ENCODE data around the gene ZFYVE28.

GRCh38 chr4:2362266-2363055 is 56.0 kb downstream of the ZFYVE28 start:
- TF ChIP-seq BHLHE40 (IDR thresholded peaks at IDR 0.05; ENCODE audit: borderline replicate concordance): no peak
- TF ChIP-seq FOXM1 (IDR thresholded peaks at IDR 0.05; ENCODE audit: borderline replicate concordance): no peak
- TF ChIP-seq FOXK2 (IDR thresholded peaks at IDR 0.05): no peak
- TF ChIP-seq SP1 (IDR thresholded peaks at IDR 0.05): no peak
- no peak for TF ChIP-seq FOXA1 (IDR thresholded peaks at IDR 0.05)
- no peak for TF ChIP-seq L3MBTL2 (conservative IDR thresholded peaks at IDR 0.05)
- no peak for TF ChIP-seq PKNOX1 (IDR thresholded peaks at IDR 0.05)
- TF ChIP-seq LEF1 (IDR thresholded peaks at IDR 0.05; ENCODE audit: borderline replicate concordance): no peak
- no peak for TF ChIP-seq TARDBP (IDR thresholded peaks at IDR 0.05)
- no peak for TF ChIP-seq HDGF (IDR thresholded peaks at IDR 0.05; ENCODE audit: borderline replicate concordance)

Measured in HEK293T (cell line).